ENCODE results near the gene EHBP1.

DNA sequence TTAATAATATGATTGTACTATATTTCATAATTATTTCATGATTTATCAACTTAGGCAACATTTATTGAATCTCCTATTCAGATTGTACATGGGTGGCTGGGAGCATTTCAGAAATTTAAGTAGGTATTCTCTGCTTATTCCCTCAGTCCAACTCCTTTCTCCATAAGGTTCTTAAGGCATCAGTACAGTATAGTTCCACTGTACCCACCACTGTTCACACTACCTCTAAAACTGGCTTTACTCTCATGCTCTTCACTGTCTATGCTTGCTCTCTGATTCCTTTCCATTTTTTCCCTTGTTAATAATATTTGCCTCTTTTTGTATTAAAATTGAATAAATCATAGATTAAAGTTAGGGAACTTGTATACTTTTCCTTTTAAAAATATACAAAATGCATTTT, 89.8 kb downstream of the EHBP1 start:
- no peak for TF ChIP-seq ZNF274 (IDR thresholded peaks at IDR 0.05; ENCODE audit: low read length)
- TF ChIP-seq ZNF274 (tag by site-specific recombination; IDR thresholded peaks at IDR 0.05; ENCODE audit: borderline replicate concordance) = no peak
- TF ChIP-seq, protein P1, sequence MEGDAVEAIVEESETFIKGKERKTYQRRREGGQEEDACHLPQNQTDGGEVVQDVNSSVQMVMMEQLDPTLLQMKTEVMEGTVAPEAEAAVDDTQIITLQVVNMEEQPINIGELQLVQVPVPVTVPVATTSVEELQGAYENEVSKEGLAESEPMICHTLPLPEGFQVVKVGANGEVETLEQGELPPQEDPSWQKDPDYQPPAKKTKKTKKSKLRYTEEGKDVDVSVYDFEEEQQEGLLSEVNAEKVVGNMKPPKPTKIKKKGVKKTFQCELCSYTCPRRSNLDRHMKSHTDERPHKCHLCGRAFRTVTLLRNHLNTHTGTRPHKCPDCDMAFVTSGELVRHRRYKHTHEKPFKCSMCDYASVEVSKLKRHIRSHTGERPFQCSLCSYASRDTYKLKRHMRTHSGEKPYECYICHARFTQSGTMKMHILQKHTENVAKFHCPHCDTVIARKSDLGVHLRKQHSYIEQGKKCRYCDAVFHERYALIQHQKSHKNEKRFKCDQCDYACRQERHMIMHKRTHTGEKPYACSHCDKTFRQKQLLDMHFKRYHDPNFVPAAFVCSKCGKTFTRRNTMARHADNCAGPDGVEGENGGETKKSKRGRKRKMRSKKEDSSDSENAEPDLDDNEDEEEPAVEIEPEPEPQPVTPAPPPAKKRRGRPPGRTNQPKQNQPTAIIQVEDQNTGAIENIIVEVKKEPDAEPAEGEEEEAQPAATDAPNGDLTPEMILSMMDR (tag by site-specific recombination; IDR thresholded peaks at IDR 0.05) = no peak
- TF ChIP-seq, protein P2, sequence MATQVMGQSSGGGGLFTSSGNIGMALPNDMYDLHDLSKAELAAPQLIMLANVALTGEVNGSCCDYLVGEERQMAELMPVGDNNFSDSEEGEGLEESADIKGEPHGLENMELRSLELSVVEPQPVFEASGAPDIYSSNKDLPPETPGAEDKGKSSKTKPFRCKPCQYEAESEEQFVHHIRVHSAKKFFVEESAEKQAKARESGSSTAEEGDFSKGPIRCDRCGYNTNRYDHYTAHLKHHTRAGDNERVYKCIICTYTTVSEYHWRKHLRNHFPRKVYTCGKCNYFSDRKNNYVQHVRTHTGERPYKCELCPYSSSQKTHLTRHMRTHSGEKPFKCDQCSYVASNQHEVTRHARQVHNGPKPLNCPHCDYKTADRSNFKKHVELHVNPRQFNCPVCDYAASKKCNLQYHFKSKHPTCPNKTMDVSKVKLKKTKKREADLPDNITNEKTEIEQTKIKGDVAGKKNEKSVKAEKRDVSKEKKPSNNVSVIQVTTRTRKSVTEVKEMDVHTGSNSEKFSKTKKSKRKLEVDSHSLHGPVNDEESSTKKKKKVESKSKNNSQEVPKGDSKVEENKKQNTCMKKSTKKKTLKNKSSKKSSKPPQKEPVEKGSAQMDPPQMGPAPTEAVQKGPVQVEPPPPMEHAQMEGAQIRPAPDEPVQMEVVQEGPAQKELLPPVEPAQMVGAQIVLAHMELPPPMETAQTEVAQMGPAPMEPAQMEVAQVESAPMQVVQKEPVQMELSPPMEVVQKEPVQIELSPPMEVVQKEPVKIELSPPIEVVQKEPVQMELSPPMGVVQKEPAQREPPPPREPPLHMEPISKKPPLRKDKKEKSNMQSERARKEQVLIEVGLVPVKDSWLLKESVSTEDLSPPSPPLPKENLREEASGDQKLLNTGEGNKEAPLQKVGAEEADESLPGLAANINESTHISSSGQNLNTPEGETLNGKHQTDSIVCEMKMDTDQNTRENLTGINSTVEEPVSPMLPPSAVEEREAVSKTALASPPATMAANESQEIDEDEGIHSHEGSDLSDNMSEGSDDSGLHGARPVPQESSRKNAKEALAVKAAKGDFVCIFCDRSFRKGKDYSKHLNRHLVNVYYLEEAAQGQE (tag by site-specific recombination; IDR thresholded peaks at IDR 0.05) = no peak
- TF ChIP-seq ZBTB1 (tag by site-specific recombination; IDR thresholded peaks at IDR 0.05) = no peak
- TF ChIP-seq ZBTB17 (tag by site-specific recombination; IDR thresholded peaks at IDR 0.05) = no peak
- no peak for TF ChIP-seq ZNF121 (tag by site-specific recombination; IDR thresholded peaks at IDR 0.05)
- no peak for TF ChIP-seq KLF9 (tag by site-specific recombination; IDR thresholded peaks at IDR 0.05; ENCODE audit: low read depth)
- no peak for TF ChIP-seq ZNF366 (tag by site-specific recombination; conservative IDR thresholded peaks at IDR 0.05)
- TF ChIP-seq YY1 (tag by site-specific recombination; IDR thresholded peaks at IDR 0.05) = no peak
- TF ChIP-seq ZNF239 (tag by site-specific recombination; IDR thresholded peaks at IDR 0.05) = no peak
- TF ChIP-seq, protein P3, sequence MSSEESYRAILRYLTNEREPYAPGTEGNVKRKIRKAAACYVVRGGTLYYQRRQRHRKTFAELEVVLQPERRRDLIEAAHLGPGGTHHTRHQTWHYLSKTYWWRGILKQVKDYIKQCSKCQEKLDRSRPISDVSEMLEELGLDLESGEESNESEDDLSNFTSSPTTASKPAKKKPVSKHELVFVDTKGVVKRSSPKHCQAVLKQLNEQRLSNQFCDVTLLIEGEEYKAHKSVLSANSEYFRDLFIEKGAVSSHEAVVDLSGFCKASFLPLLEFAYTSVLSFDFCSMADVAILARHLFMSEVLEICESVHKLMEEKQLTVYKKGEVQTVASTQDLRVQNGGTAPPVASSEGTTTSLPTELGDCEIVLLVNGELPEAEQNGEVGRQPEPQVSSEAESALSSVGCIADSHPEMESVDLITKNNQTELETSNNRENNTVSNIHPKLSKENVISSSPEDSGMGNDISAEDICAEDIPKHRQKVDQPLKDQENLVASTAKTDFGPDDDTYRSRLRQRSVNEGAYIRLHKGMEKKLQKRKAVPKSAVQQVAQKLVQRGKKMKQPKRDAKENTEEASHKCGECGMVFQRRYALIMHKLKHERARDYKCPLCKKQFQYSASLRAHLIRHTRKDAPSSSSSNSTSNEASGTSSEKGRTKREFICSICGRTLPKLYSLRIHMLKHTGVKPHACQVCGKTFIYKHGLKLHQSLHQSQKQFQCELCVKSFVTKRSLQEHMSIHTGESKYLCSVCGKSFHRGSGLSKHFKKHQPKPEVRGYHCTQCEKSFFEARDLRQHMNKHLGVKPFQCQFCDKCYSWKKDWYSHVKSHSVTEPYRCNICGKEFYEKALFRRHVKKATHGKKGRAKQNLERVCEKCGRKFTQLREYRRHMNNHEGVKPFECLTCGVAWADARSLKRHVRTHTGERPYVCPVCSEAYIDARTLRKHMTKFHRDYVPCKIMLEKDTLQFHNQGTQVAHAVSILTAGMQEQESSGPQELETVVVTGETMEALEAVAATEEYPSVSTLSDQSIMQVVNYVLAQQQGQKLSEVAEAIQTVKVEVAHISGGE (tag by site-specific recombination; conservative IDR thresholded peaks at IDR 0.05; ENCODE audit: low read depth) = no peak
- no peak for TF ChIP-seq REPIN1 (tag by site-specific recombination; IDR thresholded peaks at IDR 0.05; ENCODE audit: low read depth)
- TF ChIP-seq, protein P4, sequence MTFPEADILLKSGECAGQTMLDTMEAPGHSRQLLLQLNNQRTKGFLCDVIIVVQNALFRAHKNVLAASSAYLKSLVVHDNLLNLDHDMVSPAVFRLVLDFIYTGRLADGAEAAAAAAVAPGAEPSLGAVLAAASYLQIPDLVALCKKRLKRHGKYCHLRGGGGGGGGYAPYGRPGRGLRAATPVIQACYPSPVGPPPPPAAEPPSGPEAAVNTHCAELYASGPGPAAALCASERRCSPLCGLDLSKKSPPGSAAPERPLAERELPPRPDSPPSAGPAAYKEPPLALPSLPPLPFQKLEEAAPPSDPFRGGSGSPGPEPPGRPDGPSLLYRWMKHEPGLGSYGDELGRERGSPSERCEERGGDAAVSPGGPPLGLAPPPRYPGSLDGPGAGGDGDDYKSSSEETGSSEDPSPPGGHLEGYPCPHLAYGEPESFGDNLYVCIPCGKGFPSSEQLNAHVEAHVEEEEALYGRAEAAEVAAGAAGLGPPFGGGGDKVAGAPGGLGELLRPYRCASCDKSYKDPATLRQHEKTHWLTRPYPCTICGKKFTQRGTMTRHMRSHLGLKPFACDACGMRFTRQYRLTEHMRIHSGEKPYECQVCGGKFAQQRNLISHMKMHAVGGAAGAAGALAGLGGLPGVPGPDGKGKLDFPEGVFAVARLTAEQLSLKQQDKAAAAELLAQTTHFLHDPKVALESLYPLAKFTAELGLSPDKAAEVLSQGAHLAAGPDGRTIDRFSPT (tag by site-specific recombination; IDR thresholded peaks at IDR 0.05) = no peak
- no peak for TF ChIP-seq HOXA7 (CRISPR knock-in tag; IDR thresholded peaks at IDR 0.05; ENCODE audit: borderline replicate concordance)
